Measurements from ENCODE around the gene NEDD4L. TPM values are rescaled to one million over a fixed set of nuclear protein-coding genes. Genes with fewer than 3 reads are reported as not detected.

NEDD4L gene
- total RNA-seq, 4 donors from 2014 or later = 16.2 to 63.0 (median 30.4) TPM

- no peak for TF ChIP-seq CTCF (IDR thresholded peaks at IDR 0.05)
- no peak for ATAC-seq (ENCODE audit: low FRiP score)
- no peak for DNase-seq (ENCODE audit: low spot score)
These were observed 105.0 kb downstream of the NEDD4L start for GRCh38 chr18:58148954-58149471.

- ATAC-seq (ENCODE audit: low FRiP score) (no peak), DNase-seq (ENCODE audit: low spot score) (no peak)
- TF ChIP-seq CTCF (IDR thresholded peaks at IDR 0.05) = no peak
These were observed 106.7 kb downstream of the NEDD4L start for GRCh38 chr18:58150772-58151171.

- no peak for TF ChIP-seq CTCF (IDR thresholded peaks at IDR 0.05)
- no peak for DNase-seq (ENCODE audit: low spot score)
- ATAC-seq (ENCODE audit: low FRiP score) = no peak
These were observed 108.2 kb downstream of the NEDD4L start for GRCh38 chr18:58152216-58152615.

GRCh38 chr18:58152891-58153290, 108.9 kb downstream of the NEDD4L start:
- DNase-seq (ENCODE audit: low spot score) (no peak), ATAC-seq (ENCODE audit: low FRiP score) (no peak)
- TF ChIP-seq CTCF (IDR thresholded peaks at IDR 0.05) = no peak

GRCh38 chr18:58156516-58156915, 112.5 kb downstream of the NEDD4L start:
- TF ChIP-seq CTCF (IDR thresholded peaks at IDR 0.05) = no peak
- DNase-seq (ENCODE audit: low spot score) (no peak), ATAC-seq (ENCODE audit: low FRiP score) (no peak)

GRCh38 chr18:58157237-58157636, 113.2 kb downstream of the NEDD4L start:
- DNase-seq (ENCODE audit: low spot score) (no peak), ATAC-seq (ENCODE audit: low FRiP score) (no peak)
- no peak for TF ChIP-seq CTCF (IDR thresholded peaks at IDR 0.05)

- ATAC-seq (ENCODE audit: low FRiP score) (no peak), DNase-seq (ENCODE audit: low spot score) (no peak)
These were observed 114.0 kb downstream of the NEDD4L start for GRCh38 chr18:58158008-58158407.

More at GRCh38 chr18:58158008-58158407, 114.0 kb downstream of the NEDD4L start:
- TF ChIP-seq CTCF (IDR thresholded peaks at IDR 0.05) = no peak
